Dermis blood vessel endothelial cell (primary cell): ENCODE data around the gene ANKRD28. TPM values are rescaled to one million over a fixed set of nuclear protein-coding genes. Genes with fewer than 3 reads are reported as not detected.
A peak's percentile ranks its signal among the peaks of the same experiment; 100 is the strongest.

ENCODE experiments used
- DNase-seq: peaks from one replicate; pipeline ENCODE4 v3.0.0; 2010
- total RNA-seq: library from RNA; depleted of rRNA; stranded (reverse); fragments of >200 nt; gene quantifications from 2 replicates; pipeline ENCODE4 v1.2.3, GENCODE V29; 2014

The ANKRD28 gene
- total RNA-seq, 1 donor from 2014 or later: 108 TPM

DNA sequence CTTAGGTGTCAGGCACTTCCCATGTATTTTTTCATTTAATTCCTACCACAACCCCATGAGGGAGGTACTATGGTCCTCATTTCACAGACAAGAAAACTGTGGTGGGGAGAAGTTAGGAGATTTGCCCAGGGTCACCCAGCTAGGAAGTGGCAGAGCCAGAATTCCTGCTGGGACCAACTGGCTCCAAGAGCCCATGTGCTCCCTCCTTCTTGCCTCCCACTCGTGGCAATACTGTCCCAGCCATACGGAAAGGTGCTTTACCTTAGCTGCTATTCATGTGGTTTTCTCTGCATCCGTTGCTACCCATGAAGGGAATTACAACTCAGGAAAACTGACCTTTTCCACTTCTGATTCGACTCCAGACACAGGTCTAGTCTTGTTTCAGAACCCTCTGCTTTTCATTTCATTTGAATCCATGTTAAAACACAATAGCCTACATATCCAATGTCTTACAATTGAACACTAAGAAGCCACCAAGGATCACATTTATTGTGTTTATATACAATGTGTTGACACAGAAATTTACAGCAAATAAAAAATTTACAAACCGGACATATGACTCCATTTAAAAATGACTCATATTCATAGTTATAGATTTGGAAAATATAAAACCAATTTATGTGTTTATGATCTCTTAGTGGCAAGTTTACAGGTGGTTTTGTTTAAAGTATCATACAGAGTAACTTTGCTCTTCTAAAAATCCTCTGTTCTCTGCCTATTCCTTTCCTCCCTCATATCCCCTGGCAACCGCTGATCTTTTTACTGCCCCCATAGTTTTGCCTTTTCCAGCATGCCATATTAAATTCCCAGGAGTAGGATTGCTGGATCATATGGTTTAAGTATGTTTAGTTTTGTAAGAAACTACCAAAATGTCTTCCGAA, 137.5 kb downstream of the ANKRD28 start:
- no peak for DNase-seq

DNA sequence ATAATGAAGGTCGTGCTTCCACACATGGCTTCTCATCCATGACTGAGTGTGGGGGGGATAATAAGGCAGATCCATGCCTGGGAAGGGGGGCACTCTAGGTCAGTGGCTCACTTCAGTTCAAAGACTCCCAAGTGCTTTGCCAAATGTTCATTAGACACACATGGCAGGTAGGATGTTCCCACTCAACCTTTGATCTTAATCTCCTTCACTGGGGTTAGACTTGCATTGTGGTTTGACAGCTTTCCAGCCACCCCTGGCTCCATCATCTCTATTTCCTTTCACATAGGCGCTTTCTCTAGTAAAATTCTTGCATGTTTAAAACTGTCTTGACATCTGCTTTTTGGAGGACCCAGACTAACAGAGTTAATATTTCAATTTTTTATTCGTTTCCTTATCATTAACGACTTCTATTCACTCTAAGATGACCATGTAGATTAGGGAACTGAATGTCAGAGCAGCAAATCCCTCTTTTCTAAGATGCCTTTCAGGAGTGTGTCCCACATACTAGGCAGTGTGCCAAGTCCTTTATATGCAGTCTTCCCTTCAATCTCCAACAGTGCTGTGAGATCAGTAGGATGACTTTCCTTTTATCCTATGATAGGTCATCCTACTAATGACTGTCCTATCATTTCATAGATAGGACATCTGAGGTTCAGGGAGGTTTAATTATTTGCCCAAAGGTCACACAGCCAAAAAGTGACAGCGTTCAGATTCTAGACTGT, 138.4 kb downstream of the ANKRD28 start:
- no peak for DNase-seq

DNA sequence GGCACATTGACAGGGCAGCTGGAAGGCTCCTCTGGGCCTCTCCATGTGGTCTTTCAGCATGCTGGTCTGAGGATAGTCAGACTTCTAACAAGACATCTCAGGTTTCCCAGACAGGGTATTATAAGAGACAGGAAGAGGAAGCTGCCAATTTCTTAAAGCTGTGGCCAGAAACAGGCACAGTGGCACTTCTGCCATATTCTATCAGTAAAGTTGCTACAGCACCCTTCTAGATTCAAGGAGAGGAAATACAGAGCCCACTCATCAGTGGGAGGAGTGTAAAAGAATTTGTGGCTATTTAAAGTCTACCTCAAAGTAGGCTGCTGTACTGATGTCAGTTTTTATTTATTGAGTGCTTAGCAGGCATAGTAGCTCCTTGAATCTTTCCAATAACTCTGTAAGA, 140.8 kb downstream of the ANKRD28 start:
- DNase-seq: no peak

DNA sequence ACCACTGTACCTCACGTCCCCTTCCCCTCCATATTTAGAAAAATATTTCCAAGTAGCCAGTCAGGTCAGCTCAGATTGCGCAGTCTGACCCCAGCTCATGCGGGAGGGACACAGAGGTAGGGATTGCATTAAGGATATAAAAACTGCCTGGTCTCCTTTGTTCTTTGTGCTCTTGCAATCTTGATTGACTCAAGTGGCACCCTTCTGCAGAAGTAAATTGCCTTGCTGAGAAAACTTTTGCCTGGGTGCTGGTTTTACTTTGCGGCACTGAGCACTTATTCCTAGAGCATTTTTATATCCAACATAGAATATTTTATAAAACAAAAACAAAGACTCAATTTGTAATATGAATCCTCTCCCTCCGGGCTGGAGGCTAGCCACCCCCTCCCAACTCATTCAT, 141.4 kb downstream of the ANKRD28 start:
- no peak for DNase-seq

DNA sequence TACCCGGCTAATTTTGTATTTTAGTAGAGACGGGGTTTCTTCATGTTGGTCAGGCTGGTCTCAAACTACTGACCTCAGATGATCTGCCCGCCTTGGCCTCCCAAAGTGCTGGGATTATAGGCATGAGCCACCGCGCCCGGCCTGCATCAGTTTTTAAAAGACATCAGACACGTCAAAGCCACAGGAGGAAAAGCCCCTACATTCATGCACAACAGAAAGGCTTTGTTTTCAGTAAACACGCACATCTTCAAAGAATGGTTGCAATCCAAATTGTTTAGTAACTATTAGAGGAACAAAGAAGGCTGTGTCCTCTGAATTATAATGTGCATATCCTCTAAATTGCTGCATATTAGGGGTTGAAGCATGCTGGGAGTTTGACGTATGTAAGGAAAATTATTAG, 142.9 kb downstream of the ANKRD28 start:
- no peak for DNase-seq

DNA sequence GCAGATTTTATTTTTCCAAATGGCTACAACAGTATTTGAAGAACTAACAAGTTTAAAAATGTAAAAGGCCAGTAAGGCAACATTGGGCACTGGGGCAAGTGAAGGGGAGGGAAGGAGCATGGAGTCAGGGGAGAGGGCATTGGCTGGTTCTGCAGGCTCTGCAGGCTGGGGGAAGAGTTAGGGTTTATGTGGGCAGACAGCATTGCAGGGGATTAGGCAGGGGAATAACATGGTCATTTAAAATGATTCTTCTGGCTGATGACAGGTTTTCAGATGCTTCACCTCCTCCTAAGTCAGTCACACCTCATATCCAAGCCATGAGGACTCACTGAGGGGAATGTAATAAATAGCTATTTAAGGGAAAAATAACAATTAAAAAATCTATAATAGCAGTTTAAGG, 143.7 kb downstream of the ANKRD28 start:
- no peak for DNase-seq

DNA sequence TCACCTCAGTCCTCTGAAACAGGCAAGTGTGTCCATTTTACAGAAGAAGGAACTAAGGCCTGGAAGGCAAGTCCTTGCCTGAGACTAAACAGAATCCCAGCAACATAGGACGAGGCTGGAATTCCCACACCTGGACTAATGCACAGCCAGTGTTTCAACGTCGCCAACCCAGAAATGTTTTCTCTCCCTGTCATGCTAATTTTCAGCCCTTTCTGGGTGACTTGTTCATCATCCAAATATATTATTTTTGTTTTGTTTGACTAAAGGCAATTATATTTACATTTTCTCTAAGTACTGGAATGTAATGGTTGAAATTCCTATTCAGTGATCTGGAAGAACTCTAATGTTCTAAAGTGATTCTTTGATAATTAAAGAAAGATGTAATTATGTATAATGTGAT, 144.5 kb downstream of the ANKRD28 start:
- no peak for DNase-seq

DNA sequence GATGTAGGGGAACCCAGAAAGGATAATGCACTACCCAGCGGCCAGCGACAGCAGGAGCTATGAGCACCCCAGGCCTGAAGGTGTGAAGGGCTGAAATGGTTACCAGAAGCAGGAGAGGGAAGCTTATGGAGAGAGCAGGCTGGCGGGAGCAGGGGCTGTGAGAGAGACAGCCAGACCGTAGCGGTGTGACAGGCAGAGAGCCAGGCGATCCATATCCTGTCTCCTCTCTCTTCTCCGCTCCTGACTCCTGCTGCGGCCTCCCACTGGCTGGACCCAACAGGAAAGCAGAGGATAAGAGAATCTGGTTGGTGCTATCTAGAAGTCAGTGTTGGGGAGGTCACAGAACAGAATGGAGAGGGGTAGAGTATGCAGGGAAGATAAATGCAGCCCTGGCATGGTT, 146.4 kb downstream of the ANKRD28 start:
- DNase-seq: peak; percentile 35

DNA sequence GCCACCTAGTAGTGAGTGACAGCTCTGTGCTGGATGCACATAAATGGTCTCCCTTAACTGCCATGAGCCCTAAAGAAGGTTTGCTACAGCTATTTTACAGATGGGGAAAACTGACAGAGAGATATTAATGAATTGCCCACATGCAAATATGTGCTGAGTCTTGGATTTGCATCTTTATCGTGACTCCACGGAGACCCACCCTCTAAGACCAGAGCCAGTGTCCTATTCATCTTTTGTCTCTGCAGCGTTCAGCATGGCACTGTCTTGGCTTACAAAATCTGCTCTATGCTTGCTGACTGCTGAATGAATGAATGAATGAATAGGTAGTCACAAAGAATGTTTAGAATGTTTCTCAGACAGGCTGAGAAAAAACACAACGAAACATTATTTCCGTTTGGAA, 147.9 kb downstream of the ANKRD28 start:
- DNase-seq: no peak

DNA sequence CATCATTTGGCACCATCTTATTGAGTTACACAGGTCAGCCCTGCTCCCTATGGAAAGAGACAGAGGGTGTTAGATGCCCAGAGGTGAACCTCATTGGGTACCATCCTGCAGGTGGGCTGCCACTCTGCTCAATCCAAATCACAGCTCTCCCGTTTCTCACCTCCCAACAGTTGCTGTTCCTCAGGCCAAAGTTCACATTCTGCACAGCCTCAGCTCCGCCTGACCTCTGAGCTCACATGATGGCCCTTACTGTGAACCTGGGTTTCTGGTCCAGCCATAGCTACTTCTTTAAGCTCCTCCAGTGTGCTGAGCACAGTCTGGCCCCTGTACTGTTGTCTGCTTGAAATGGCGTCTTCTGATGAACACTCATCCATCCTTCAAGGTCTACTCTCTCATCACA, 148.4 kb downstream of the ANKRD28 start:
- DNase-seq: no peak

DNA sequence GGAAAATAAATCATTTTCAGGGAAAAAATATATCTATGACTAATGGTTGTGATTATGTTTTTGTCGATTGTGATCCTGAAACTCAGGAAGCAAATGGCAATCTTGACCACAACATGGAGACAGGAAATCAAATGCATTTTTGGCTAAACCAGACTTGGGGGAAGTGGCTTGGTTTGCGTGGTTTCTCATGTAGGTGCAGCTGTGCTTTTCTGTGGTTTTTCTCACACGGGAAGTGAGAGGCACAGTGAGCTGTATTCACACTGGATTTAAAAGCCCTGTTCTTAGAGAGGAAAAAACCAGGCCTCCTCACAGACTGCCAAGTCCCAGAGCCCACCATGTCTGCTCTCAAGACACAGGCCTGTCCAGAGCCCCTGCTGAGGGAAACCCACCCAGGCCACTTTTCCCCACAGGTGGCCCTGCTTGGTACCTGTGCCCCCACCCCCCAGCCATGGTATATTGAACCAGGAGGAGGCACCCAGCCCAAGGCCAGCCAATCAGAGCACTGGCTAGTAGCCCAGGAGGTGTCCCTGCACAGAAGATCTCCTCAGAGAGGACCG, 150.1 kb downstream of the ANKRD28 start:
- DNase-seq: peak; percentile 99

DNA sequence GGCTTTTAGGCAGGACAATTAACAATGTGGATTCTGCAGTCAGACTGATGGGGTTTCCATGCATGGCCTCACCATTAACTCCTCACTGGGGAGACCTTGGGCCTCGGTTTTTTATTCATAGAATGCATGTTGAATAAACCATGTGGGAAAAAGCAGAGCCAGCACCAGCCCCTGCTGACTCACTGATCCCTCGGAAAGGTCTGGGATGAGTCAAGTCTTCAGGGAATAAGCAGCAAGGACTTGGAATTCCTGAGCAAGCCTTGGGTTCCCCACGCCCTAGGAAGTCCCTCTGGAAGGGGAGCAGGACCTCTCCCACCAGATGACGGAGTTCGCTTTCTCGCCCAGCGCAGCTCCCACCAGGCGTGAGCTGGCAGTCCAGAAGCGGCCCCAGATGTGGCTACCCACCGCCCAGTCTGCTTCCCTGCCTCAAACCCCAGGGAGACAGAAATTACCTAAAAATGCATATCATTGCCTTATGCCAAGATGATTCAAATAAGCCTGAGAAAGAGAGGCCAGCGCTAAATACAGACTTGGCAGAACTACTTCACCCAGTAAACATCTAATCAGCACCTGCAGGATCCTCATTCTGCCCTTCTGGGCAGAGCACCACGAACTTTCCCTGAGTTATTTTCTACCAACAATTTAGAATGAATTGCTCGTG, 150.8 kb downstream of the ANKRD28 start:
- DNase-seq: peak; percentile 98

DNA sequence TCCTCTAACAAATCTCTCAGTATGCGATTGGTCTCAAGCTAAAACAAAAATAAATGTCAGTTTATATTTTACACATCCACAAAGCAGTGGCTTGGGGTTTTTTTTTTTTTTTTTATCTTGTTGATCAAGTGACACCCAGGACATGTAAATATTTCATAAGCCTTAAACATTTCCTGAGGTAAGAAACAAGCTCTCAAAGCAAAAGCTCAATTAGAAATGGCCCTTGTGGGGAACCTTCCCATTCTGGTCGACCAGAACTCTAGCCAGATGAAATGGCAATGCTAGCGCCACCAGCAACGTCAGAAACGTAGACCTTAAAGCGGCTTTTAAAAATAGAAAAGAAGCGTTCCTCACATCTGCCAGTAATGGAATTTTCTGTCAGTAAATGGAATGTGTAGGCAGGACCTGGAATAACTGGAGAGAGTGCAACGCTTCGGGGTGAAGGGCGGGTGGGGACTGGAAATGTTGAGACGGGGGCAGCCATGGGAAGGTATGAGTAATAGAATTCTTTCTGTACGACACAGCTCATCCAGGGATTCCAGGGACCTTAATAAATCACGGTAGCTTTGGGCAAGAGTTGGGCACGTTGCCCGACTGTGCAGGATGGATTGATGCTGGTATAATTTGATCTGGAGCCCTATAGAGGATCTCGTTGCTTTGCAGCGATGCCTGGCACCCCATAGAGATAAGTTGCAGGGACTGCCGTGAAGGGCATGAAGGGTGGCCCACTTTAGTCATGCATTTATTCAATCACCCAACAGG, 151.9 kb downstream of the ANKRD28 start:
- DNase-seq: peak; percentile 95

DNA sequence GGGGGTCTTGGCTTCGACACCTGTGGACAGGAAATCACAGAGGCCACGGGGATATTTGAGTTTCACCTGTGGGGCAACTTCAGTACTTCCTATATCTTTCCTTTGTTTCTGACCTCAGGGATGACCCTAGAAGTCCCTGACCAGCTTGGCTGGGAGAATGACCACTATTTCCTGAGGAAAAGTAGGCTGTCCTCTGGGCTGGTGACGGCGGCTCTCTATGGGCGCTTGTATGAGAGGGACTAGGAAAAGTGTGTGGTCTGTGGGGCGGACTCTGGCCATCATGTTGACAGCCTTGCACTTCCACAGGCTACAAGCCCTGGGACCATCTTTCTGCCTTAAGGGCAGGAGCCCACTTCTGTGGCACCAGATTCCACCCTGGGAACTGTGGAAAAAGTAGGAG, 152.5 kb downstream of the ANKRD28 start:
- peak; percentile 68 for DNase-seq

DNA sequence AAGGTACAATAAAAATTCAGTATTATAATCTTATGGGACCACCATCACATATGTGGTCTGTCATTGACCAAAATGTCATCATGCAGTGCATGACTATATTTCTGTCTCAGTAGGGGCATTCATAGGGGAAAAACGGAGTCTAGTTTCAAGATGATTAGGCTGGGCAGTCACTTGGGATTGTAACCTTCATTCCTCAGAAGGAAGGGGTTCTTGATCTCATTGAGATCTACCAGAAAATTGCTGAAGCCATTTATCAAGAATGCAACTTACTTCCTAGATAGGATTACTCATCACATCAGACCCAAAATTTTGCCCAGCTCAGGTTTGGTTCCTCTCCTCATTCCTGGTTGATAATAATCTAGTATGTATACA, 158.9 kb downstream of the ANKRD28 start:
- DNase-seq: peak; percentile 23

DNA sequence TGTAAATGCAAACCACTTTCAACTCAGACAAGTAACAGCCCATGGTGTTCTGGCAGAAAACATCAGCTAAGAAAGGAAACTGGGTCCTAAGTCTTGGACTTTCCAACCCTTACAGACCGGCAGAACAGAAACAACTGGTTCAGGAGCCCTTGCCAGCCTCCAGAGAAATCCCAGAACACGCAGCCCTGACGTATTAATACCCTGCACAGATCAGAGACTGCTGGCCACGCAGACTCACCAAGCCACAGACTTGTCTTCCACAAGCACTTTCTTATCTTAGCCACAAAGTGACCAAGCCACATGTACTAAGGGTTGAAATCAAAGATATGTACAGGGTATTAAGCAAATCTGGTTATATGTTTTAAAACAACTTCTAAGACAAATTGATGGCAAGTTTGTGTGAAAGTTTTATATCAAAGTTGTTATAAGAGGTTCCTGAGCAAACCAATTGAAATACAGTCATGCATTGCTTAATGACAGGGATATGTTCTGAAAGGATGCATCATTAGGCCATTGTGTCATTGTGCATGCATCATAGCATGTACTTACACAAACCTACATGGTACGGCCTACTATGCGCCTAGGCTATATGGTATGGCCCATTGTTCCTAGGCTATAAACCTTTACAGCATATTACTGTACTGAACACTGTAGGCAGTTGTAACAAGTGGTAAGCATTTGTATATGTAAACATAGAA, 159.4 kb downstream of the ANKRD28 start:
- peak; percentile 14 for DNase-seq

DNA sequence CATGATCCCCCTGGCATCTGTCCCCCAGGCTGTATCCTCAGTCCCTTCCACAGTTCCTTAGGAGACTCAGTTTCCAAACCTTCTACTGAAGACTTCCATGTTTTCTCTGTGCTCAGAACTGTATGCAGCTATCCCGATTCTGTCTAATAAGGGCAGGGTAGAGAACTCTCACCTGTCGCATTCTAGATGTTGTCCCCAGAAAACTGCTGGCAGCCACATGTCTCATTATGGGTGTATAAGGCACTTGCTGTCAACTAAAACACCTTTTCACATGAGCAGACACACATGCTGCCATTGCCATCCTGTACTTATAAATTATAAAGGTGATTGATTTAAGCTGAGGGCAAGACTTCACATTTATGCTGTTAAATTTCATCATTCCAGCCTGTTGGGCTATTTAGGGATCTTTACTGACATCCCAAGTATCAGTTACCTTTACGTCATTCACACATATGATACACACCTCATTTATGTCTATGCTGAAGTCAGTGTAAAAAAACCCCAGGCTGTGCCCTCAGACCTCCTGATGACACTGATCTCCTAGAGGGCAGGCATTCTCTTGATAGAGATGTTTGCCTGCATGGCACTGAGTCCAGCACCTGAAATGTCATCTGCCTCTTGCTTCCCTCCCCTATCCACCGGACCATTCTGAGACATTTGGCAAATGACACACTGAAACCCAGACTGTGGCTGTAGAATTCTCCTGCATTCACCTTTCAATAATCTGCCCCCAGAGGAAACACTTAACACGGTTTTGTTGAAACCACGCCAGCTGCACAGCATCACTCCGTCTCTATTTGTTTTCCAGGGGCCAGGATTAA, 160.4 kb downstream of the ANKRD28 start:
- DNase-seq: peak; percentile 67

DNA sequence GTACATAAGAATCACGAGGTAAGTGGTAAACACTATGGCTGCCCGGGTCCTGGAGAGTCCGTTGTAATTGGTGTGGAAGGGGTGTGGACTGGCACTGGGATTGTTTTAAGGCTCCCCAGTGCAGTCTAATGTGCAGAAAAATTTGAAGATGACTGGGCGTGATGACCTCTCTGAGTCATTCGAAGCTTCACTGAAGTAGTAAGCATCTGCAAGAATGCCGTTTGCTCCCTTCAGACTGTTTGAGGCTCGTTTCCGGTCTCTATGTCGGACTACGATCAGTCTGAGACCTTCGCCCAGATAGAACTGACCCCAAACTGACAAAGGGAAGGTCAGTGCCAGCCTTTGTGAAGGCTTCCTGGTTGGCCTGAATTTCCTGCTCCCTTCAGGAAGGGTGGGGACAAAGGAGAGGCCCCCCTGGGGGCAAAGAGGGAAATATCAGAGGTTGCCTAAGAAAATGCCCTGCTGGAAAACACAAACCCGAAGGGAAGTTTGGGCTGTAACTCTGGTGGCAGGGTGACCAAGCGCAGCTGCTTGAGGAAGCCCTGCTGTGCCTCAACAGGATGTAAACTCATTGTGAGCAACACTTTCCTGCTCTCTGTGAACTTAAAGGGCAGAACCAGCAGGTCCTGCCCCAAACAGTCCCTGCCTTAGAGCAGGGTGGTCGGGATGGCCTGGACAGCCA, 161.6 kb downstream of the ANKRD28 start:
- peak; percentile 96 for DNase-seq

DNA sequence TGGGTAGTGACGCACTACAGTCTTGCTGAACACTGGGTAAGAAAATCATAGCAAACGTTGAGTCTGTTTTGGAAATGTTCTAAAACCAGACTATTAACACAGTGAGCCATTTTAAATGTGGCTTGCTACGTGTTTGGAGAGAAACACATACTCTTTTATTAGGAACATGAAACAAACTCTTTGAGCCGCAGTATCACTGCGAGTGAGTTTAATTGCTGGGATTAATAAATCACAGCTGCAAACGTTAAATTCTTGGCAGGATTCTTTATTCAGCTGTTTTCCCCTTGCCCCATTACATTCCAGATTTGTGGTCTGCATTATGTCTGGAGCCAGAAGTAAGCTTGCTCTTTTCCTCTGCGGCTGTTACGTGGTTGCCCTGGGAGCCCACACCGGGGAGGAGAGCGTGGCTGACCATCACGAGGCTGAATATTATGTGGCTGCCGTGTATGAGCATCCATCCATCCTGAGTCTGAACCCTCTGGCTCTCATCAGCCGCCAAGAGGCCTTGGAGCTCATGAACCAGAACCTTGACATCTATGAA, 162.6 kb downstream of the ANKRD28 start:
- DNase-seq: peak; percentile 61

DNA sequence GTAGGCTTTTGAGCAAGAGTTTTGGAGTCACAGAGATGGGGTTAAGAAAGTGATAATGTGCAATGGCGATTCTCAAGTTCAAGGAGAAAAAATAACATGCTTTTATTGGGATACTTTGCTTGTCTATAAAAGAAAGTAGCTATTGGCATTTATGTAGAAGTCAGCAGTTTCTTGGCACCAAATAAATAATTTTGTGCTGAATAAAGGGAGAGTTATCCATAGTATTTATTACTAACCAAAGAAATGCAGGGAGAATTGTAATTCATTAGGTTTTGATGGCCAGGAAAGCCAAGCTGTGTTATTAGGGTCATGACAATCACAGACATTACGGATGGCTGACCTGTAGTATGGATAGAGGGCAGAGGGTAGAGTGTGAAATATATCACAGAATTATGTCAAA, 163.1 kb downstream of the ANKRD28 start:
- DNase-seq: no peak
